ENCODE measurements around the gene LIMS3. TPM values are rescaled to one million over a fixed set of nuclear protein-coding genes. Genes with fewer than 3 reads are reported as not detected.

The LIMS3 gene
- 1.1 and 1.5 TPM in 2 replicates for total RNA-seq

GRCh38 chr2:109898462-109899336 lies at the start of gene LIMS3:
TSS of gene LIMS3 (plus strand) at chr2:109898688. CDS start at chr2:109898729, 41 bp downstream.

Other genes starting within 250 kb of the LIMS3 start
- gene RGPD5, start 104.4 kb upstream of the LIMS3 start, total RNA-seq: 14.8 and 31.3 TPM in 2 replicates
- 2.0 and 6.7 TPM in 2 replicates for gene MALL, start 217.1 kb downstream of the LIMS3 start, total RNA-seq